ENCODE results near the gene SIL1. TPM values are rescaled to one million over a fixed set of nuclear protein-coding genes. Genes with fewer than 3 reads are reported as not detected.
"Not testable (repeated sequence)": the region's sequence is repeated elsewhere in the genome, so short reads cannot be mapped to it uniquely, and the experiment has no call there.

The SIL1 gene
- total RNA-seq, 1 experiment from 2014 or later, result 10.7 TPM

- TF ChIP-seq ESRRA (CRISPR knock-in tag; IDR thresholded peaks at IDR 0.05; ENCODE audit: borderline replicate concordance) (no peak), CBFB (CRISPR knock-in tag; IDR thresholded peaks at IDR 0.05; ENCODE audit: low read depth) (no peak), SP1 (CRISPR knock-in tag; conservative IDR thresholded peaks at IDR 0.05) (no peak)
- TF ChIP-seq, protein P1, sequence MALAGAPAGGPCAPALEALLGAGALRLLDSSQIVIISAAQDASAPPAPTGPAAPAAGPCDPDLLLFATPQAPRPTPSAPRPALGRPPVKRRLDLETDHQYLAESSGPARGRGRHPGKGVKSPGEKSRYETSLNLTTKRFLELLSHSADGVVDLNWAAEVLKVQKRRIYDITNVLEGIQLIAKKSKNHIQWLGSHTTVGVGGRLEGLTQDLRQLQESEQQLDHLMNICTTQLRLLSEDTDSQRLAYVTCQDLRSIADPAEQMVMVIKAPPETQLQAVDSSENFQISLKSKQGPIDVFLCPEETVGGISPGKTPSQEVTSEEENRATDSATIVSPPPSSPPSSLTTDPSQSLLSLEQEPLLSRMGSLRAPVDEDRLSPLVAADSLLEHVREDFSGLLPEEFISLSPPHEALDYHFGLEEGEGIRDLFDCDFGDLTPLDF (CRISPR knock-in tag; IDR thresholded peaks at IDR 0.05), result no peak
These were observed 136.9 kb downstream of the SIL1 start (continued) for GRCh38 chr5:139061274-139061673.

DNA sequence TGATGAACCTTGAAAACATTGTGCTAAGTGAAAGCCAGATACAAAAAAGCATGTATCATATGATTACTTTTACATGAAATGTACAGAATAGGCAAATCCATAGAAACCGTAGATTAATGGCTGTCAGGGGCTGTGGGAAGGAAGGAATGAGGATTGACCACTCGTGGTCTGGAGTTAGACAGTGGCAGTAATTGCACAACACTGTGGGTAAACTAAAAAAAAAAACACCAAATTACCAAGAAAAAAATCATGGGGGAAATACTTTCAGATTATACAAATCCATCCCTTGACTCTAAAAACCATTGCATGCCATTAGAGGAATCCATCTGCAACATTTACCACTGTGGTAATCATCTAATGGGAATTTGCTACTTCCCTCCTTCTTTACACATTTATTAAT, 140.0 kb downstream of the SIL1 start:
- Mint-ChIP-seq H3K4me1 (peaks cover 25% of the 10 kb centered on the region), H3K27ac (no peak overlapping the region), H3K27me3 (ENCODE audit: low read depth) (no peaks in the 10 kb centered on the region), H3K36me3 (peaks cover 8% of the 10 kb centered on the region), H3K9me3 (peaks cover 17% of the 10 kb centered on the region), H3K4me3 (no peak overlapping the region)
- DNase-seq (ENCODE audit: low spot score), result no peak
- ChIA-PET CTCF (no interaction called here), POLR2A (no interaction called here)
- TF ChIP-seq JUN (CRISPR knock-in tag; IDR thresholded peaks at IDR 0.05) (no peak), MXD4 (CRISPR knock-in tag; IDR thresholded peaks at IDR 0.05; ENCODE audit: borderline replicate concordance) (no peak)
- no peak for ATAC-seq

DNA sequence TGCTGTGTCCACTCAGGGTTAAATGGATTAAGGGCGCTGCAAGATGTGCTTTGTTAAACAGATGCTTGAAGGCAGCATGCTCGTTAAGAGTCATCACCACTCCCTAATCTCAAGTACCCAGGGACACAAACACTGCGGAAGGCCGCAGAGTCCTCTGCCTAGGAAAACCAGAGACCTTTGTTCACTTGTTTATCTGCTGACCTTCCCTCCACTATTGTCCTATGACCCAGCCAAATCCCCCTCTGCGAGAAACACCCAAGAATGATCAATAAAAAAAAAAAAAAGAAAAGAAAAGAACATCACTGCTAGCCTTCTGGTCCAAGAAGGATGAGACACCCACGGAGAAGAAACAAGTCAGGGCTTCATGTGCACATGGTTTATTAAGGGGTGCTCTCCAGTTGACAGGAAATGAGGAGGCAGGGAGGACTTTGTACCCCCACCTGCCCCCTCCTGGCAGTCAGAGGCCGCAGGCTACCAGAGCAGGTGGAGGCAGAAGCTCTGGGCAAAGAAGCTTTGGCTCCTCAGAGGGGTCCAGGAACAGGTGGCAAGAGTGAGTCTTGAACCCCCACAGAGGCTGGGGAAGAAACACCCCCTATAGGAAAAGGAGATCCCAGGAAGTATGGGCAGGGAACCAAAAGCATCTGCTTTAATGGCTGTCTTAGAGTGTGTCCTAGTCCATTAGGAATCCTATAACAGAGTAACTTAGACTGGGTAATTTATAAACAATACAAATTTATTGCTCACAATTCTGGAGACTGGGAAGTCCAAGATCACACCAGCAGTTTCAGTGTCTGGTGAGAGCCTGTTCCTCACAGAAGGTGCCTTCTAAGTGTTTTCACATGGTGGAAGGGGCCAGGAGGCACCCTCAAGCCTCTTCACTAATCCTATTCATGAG, 140.9 kb downstream of the SIL1 start:
- POLR2A ChIA-PET; DNase-seq (ENCODE audit: low spot score); CTCF ChIA-PET; H3K27ac Mint-ChIP-seq; H3K4me3 Mint-ChIP-seq; H3K36me3 Mint-ChIP-seq; ATAC-seq; H3K27me3 Mint-ChIP-seq (ENCODE audit: low read depth): not testable (repeated sequence)
- peaks cover 27% of the 10 kb centered on the region for H3K4me1 Mint-ChIP-seq
- peaks cover 17% of the 10 kb centered on the region for H3K9me3 Mint-ChIP-seq

GRCh38 chr5:139052975-139053374, 145.2 kb downstream of the SIL1 start:
- 0 out of 2 replicates have a peak, but pooled peaks have one; percentile 50 for TF ChIP-seq ETV6 (CRISPR knock-in tag; IDR thresholded peaks at IDR 0.05)
- no peak for TF ChIP-seq PRDM15 (CRISPR knock-in tag; IDR thresholded peaks at IDR 0.05)
- POLR2A ChIA-PET, result no interaction called here
- Mint-ChIP-seq H3K9me3 (peaks cover 11% of the 10 kb centered on the region), H3K27ac (0 out of 2 replicates have a peak overlapping the region, but pooled peaks have one; percentile 16), H3K4me3 (no peak overlapping the region), H3K4me1 (peaks cover 36% of the 10 kb centered on the region), H3K27me3 (ENCODE audit: low read depth) (no peaks in the 10 kb centered on the region), H3K36me3 (peaks cover 8% of the 10 kb centered on the region)
- CTCF ChIA-PET, result no interaction called here
- DNase-seq (ENCODE audit: low spot score) (no peak), ATAC-seq (peak; percentile 81)

DNA sequence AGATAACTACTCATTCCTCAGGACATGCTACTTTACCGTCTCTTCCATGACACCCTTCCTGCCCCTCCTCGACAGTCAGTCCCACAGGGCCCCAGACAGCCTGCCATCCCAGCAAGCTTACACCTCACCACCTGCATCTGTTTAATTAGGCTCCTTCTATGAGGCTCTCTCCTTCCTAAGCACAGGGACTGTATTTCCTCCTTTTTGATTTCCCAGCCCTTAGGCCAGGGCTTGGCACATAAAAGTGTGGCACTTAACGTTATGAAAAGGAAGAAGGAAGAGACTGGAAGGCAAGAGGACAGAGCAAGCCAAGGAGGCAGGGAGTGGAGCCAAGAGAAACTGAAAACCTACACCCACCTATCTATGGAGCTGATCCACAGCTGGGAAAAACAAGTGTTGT, 146.8 kb downstream of the SIL1 start:
- CTCF ChIA-PET, result interaction anchor here (0.6 kb wide), 1 partner anchor 12 kb away, joined by 4 read pairs; no protein-coding TSS in a partner anchor
- POLR2A ChIA-PET, result interaction anchor here (0.6 kb wide), 1 partner anchor 520 kb away, joined by 6 read pairs; no protein-coding TSS in a partner anchor
- no peak overlapping the region; the same call in 1 of the 2 replicates for H3K27ac Mint-ChIP-seq
- TF ChIP-seq, protein P2, sequence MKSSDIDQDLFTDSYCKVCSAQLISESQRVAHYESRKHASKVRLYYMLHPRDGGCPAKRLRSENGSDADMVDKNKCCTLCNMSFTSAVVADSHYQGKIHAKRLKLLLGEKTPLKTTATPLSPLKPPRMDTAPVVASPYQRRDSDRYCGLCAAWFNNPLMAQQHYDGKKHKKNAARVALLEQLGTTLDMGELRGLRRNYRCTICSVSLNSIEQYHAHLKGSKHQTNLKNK (CRISPR knock-in tag; IDR thresholded peaks at IDR 0.05), result no peak
- TF ChIP-seq ELF4 (CRISPR knock-in tag; IDR thresholded peaks at IDR 0.05; ENCODE audit: low read depth) (no peak), NR1H2 (CRISPR knock-in tag; IDR thresholded peaks at IDR 0.05) (no peak)
- TF ChIP-seq, protein P3, sequence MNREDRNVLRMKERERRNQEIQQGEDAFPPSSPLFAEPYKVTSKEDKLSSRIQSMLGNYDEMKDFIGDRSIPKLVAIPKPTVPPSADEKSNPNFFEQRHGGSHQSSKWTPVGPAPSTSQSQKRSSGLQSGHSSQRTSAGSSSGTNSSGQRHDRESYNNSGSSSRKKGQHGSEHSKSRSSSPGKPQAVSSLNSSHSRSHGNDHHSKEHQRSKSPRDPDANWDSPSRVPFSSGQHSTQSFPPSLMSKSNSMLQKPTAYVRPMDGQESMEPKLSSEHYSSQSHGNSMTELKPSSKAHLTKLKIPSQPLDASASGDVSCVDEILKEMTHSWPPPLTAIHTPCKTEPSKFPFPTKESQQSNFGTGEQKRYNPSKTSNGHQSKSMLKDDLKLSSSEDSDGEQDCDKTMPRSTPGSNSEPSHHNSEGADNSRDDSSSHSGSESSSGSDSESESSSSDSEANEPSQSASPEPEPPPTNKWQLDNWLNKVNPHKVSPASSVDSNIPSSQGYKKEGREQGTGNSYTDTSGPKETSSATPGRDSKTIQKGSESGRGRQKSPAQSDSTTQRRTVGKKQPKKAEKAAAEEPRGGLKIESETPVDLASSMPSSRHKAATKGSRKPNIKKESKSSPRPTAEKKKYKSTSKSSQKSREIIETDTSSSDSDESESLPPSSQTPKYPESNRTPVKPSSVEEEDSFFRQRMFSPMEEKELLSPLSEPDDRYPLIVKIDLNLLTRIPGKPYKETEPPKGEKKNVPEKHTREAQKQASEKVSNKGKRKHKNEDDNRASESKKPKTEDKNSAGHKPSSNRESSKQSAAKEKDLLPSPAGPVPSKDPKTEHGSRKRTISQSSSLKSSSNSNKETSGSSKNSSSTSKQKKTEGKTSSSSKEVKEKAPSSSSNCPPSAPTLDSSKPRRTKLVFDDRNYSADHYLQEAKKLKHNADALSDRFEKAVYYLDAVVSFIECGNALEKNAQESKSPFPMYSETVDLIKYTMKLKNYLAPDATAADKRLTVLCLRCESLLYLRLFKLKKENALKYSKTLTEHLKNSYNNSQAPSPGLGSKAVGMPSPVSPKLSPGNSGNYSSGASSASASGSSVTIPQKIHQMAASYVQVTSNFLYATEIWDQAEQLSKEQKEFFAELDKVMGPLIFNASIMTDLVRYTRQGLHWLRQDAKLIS (CRISPR knock-in tag; IDR thresholded peaks at IDR 0.05; ENCODE audit: borderline replicate concordance), result no peak

More for the DNA sequence above, 146.8 kb downstream of the SIL1 start:
- no peaks in the 10 kb centered on the region for H3K27me3 Mint-ChIP-seq (ENCODE audit: low read depth)
- H3K4me1 Mint-ChIP-seq, result peaks cover 36% of the 10 kb centered on the region
- H3K36me3 Mint-ChIP-seq, result peaks cover 4% of the 10 kb centered on the region; the same call in 1 of the 2 replicates
- no peak for ATAC-seq
- DNase-seq (ENCODE audit: low spot score), result no peak
- H3K4me3 Mint-ChIP-seq, result no peak overlapping the region
- peaks cover 4% of the 10 kb centered on the region for H3K9me3 Mint-ChIP-seq

Data from WTC11 (cell line).